Measurements from ENCODE around the gene UVSSA. TPM values are rescaled to one million over a fixed set of nuclear protein-coding genes. Genes with fewer than 3 reads are reported as not detected.
"Not testable (repeated sequence)": the region's sequence is repeated elsewhere in the genome, so short reads cannot be mapped to it uniquely, and the experiment has no call there.

The UVSSA gene
- total RNA-seq, 1 donor from 2014 or later, result 4.0 TPM

DNA sequence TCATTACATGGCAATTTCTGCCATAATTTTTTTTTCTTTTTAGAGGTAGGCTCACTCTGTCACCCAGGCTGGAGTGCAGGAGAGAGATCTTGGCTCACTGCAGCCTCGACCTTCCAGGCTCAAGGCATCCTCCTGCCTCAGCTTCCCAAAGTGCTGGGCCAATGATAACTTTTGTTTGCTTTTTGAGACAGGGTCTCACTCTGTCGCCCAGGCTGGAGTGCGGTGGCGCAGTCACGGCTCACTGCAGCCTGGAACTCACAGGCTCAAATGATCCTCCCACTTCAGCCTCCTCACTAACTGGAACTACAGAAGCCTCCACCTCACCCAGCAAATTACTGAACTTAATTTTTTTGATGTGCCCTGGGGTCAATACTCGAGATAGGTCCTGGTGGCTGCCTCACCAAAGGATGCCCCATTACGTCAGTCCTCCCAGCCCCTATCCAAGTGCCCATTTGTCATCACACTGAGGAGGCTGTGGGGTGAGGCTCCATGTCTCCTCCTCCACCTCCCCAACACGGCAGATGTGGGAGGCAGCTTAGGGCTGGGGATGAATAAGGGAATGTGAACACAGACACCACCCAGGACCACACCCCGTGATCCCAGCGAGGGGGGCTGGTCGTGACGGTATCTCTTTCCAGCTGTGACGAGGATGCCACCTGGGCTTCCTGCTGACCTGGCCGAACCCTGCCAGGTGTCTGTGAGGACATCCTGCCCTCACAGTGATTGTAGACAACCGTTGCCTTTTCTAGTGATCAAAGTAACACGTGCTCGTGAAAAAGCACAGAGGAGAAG is 71.7 kb downstream of the UVSSA start:
- H3K4me3 ChIP-seq (ENCODE audit: low read depth, low read length), result no peak overlapping the region
- TF ChIP-seq, protein P1, sequence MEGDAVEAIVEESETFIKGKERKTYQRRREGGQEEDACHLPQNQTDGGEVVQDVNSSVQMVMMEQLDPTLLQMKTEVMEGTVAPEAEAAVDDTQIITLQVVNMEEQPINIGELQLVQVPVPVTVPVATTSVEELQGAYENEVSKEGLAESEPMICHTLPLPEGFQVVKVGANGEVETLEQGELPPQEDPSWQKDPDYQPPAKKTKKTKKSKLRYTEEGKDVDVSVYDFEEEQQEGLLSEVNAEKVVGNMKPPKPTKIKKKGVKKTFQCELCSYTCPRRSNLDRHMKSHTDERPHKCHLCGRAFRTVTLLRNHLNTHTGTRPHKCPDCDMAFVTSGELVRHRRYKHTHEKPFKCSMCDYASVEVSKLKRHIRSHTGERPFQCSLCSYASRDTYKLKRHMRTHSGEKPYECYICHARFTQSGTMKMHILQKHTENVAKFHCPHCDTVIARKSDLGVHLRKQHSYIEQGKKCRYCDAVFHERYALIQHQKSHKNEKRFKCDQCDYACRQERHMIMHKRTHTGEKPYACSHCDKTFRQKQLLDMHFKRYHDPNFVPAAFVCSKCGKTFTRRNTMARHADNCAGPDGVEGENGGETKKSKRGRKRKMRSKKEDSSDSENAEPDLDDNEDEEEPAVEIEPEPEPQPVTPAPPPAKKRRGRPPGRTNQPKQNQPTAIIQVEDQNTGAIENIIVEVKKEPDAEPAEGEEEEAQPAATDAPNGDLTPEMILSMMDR (conservative IDR thresholded peaks at IDR 0.05; ENCODE audit: low read depth, low read length), result no peak
- DNase-seq (ENCODE audit: low read depth), result no peak

DNA sequence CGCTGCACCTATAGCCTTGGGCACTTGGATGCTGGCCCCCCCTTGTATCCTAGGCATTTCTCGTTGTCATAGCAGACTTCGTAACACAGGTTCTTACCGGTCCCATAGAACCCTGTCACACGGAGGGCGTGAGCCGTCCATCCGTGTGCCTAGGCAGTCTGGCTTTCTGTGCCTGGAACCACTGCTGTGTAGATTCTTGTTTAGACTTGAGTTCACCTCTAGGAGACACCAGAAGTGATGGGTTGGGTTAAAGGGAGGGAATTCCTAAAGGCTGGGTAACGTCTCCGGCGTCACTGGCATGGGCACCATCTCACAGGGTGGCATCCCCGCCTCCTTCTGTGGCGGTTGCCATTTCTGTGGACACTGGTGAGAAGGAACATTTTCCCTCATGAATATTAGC is 72.7 kb downstream of the UVSSA start:
- TF ChIP-seq, protein P1 (conservative IDR thresholded peaks at IDR 0.05; ENCODE audit: low read depth, low read length), result no peak
- no peak for DNase-seq (ENCODE audit: low read depth)
- H3K4me3 ChIP-seq (ENCODE audit: low read depth, low read length), result no peak overlapping the region

DNA sequence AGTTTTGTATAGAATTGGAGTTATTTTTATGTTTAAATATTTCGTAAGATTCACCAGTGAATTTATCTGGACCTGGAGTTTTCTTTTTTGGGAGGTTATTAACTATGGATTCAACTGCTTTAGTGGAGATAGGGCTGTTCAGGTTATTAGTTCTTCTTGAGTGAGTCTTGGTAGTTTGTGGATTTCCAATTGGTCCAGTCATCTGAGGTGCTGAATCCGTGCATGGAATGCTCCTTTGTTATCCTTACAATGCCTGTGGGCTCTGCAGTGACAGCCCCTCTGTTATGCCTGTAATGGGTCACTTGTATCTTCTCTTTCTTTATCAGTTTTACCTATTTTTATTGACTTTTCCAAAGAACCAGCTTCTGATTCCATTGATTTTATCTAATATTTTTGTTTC is 74.6 kb downstream of the UVSSA start:
- TF ChIP-seq, protein P1 (conservative IDR thresholded peaks at IDR 0.05; ENCODE audit: low read depth, low read length), result no peak
- DNase-seq (ENCODE audit: low read depth), result no peak
- no peak overlapping the region for H3K4me3 ChIP-seq (ENCODE audit: low read depth, low read length)

DNA sequence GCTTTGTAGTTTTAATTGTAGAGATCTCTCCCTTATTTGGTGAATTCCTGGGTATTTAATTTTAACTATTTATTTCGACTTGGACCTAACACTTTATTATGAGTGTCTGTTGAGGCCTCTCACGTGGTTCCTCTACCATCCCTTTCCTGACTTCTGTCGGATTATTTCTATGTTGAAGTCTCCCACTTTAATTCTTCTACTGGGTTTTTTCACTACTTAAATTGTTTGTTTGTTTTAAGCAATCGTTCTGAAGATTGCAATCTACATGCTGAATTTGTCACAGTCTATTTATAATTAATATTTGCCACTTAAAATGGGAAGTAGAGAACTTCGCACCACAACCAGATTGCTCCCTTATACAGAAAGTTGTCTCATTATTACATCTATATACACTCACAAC is 80.0 kb downstream of the UVSSA start:
- TF ChIP-seq, protein P1 (conservative IDR thresholded peaks at IDR 0.05; ENCODE audit: low read depth, low read length), result no peak
- H3K4me3 ChIP-seq (ENCODE audit: low read depth, low read length), result no peak overlapping the region
- no peak for DNase-seq (ENCODE audit: low read depth)

DNA sequence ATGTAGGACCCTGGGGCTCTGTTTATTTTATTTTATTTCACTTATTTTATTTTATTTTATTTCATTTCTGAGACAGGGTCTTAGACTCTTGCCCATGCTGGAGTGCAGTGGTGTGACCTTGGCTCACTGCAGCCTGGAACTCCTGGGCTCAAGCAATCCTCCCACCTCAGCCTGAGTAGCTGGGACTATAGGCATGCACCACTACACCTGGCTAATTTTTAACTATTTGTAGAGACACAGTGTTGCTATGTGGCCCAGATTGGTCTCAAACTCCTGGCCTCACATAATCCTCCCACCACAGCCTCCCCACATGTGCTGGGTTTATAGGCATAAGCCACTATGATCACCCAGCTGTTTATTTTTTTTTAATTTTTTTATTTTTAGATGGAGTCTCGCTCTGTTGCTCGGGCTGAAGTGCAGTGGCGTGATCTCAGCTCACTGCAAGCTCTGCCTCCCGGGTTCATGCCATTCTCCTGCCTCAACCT is 96.7 kb downstream of the UVSSA start:
- DNase-seq (ENCODE audit: low read depth); H3K4me3 ChIP-seq (ENCODE audit: low read depth, low read length): not testable (repeated sequence)

Other genes starting within 250 kb of the UVSSA start
- 3.5 and 8.1 TPM in 2 replicates for gene RNF212, start 233.6 kb upstream of the UVSSA start, total RNA-seq
- 1.4 and 18.1 TPM in 2 replicates for gene SPON2, start 174.6 kb upstream of the UVSSA start, total RNA-seq
- gene CTBP1, start 98.1 kb upstream of the UVSSA start, total RNA-seq, result 272 and 334 TPM in 2 replicates
- 72.3 and 114 TPM in 2 replicates for gene MAEA, start 57.3 kb upstream of the UVSSA start, total RNA-seq
- not detected in 2 replicates for gene NKX1-1, start 59.2 kb downstream of the UVSSA start, total RNA-seq

Measured in epithelial cell of proximal tubule (primary cell).